NT2/D1 (cell line): ENCODE measurements around the gene SLC35E4.

Experiments used
- SUZ12 ChIP-seq: IDR thresholded peaks from 2 replicates; pipeline ENCODE4 v1.6.1; 2011; ENCODE audit not compliant: insufficient read length, insufficient read depth; ENCODE audit errors: extremely low read depth
- YY1 ChIP-seq: IDR thresholded peaks from 2 replicates; pipeline ENCODE4 v1.6.1; 2011; ENCODE audit not compliant: insufficient read length, insufficient read depth
- ZNF274 ChIP-seq: IDR thresholded peaks from 2 replicates; pipeline ENCODE4 v1.6.1; 2011; ENCODE audit warnings: mild to moderate bottlenecking, low read depth, low read length

- TF ChIP-seq SUZ12 (no peak), ZNF274 (no peak), YY1 (no peak)
These were observed 18.8 kb downstream of the SLC35E4 start for GRCh38 chr22:30654361-30654760.
